SK-N-SH (cell line): ENCODE results near the gene PKNOX1. TPM values are rescaled to one million over a fixed set of nuclear protein-coding genes. Genes with fewer than 3 reads are reported as not detected.
"Not testable (repeated sequence)": the region's sequence is repeated elsewhere in the genome, so short reads cannot be mapped to it uniquely, and the experiment has no call there.

Source experiments
- CTCF ChIA-PET: fragments of 300-600, 350-600 bp; formaldehyde crosslinking; extraction: SDS; loops from one replicate; lab custom pipeline; 2021; lab: Yijun Ruan, JAX
- POLR2A ChIA-PET: fragments of 350-600 bp; sonication (Branson Sonifier 250); formaldehyde crosslinking; extraction: SDS; loops from one replicate; lab custom pipeline; 2020; ENCODE audit warnings: antibody characterized with exemption, inconsistent platforms; lab: Yijun Ruan, JAX
- DNase-seq: peaks from one replicate; pipeline ENCODE4 v3.0.0; 2012
- H2AFZ ChIP-seq: fragments of 200-600 bp; sonication (generic); 2 replicates; pipeline ENCODE4 v1.8.1; 2016; ENCODE audit warnings: antibody characterized with exemption, mild to moderate bottlenecking, low read depth
- H3F3A ChIP-seq: fragments of 200-600 bp; sonication (generic); replicated peaks from 2 replicates; pipeline ENCODE3; 2016; ENCODE audit warnings: antibody characterized with exemption, mild to moderate bottlenecking; ENCODE audit not compliant: insufficient read depth
- H3K27ac ChIP-seq, 2 experiments: fragments of 200-500 bp in 1 of 2; fragments of 200-600 bp in 1 of 2; sonication (Bioruptor generic) in 1 of 2; sonication (generic), shearing (Covaris generic) in 1 of 2; 2 replicates each; pipeline versions ENCODE4 v1.5.1 to v1.6.1; 2014 to 2016; ENCODE audit warnings: low read depth in 2 of 2, inconsistent platforms in 1 of 2, low read length in 1 of 2, mild to moderate bottlenecking in 1 of 2, mixed read lengths in 1 of 2
- H3K27me3 ChIP-seq: fragments of 200-600 bp; sonication (generic), shearing (Covaris generic); 2 replicates; pipeline ENCODE4 v1.6.1; 2016; ENCODE audit warnings: mixed run types; ENCODE audit not compliant: insufficient read depth
- H3K36me3 ChIP-seq, 2 experiments: fragments of 200-500 bp in 1 of 2; fragments of 200-600 bp in 1 of 2; sonication (Bioruptor generic) in 1 of 2; sonication (generic) in 1 of 2; replicated peaks in 1 of 2; 2 replicates each; pipeline versions ENCODE3 to v1.5.1; 2014 to 2016; ENCODE audit warnings: low read length in 1 of 2, mild to moderate bottlenecking in 1 of 2; ENCODE audit not compliant: insufficient read depth in 2 of 2, control insufficient read depth in 1 of 2
- H3K4me1 ChIP-seq, 2 experiments: fragments of 200-500 bp in 1 of 2; fragments of 200-600 bp in 1 of 2; sonication (Bioruptor generic) in 1 of 2; sonication (generic), shearing (Covaris generic) in 1 of 2; 2 replicates each; pipeline versions ENCODE4 v1.5.1 to v1.6.1; 2014 to 2016; ENCODE audit warnings: low read depth in 1 of 2, low read length in 1 of 2, mixed run types in 1 of 2; ENCODE audit not compliant: insufficient read depth in 2 of 2, control insufficient read depth in 1 of 2
- H3K4me2 ChIP-seq: fragments of 200-600 bp; sonication (generic), shearing (Covaris generic); 2 replicates; pipeline ENCODE4 v1.6.1; 2017; ENCODE audit warnings: mixed run types
- H3K4me3 ChIP-seq, 2 experiments: fragments of 200-500 bp in 1 of 2; fragments of 200-600 bp in 1 of 2; sonication (Bioruptor generic) in 1 of 2; sonication (generic), shearing (Covaris generic) in 1 of 2; 2 replicates each; pipeline versions ENCODE4 v1.5.1 to v1.8.1; 2014 to 2016; ENCODE audit warnings: low read depth in 2 of 2, inconsistent platforms in 1 of 2, low read length in 1 of 2, mild to moderate bottlenecking in 1 of 2, mixed read lengths in 1 of 2, moderate library complexity in 1 of 2
- H3K79me2 ChIP-seq: fragments of 200-600 bp; sonication (generic); 2 replicates; pipeline ENCODE4 v1.8.1; 2017; ENCODE audit warnings: mild to moderate bottlenecking; ENCODE audit not compliant: insufficient read depth
- H3K9ac ChIP-seq: fragments of 200-600 bp; sonication (generic); 2 replicates; pipeline ENCODE4 v1.6.1; 2017; ENCODE audit warnings: mixed run types
- H3K9me2 ChIP-seq: fragments of 200-600 bp; sonication (generic); 2 replicates; pipeline ENCODE4 v1.6.1; 2017; ENCODE audit warnings: mixed run types
- H3K9me3 ChIP-seq: fragments of 200-600 bp; sonication (generic); 2 replicates; pipeline ENCODE4 v1.6.1; 2017; ENCODE audit warnings: mixed run types, mild to moderate bottlenecking, moderate library complexity
- H4K20me1 ChIP-seq: fragments of 200-600 bp; sonication (generic); 2 replicates; pipeline ENCODE4 v1.6.1; 2017; ENCODE audit warnings: mild to moderate bottlenecking, mixed run types; ENCODE audit not compliant: insufficient read depth
- CHD2 ChIP-seq: fragments of 150-350 bp; IDR thresholded peaks from 2 replicates; pipeline ENCODE4 v1.6.1; 2018; ENCODE audit warnings: low read length; ENCODE audit not compliant: partially characterized antibody
- ELF1 ChIP-seq: IDR thresholded peaks from 2 replicates; pipeline ENCODE4 v1.4.0; 2012
- EP300 ChIP-seq, 2 experiments: IDR thresholded peaks; 2 replicates each; pipeline versions ENCODE4 v1.4.0 to v1.6.1; 2012; ENCODE audit warnings: borderline replicate concordance in 1 of 2, low read depth in 1 of 2, low read length in 1 of 2
- FOSL2 ChIP-seq: IDR thresholded peaks from 2 replicates; pipeline ENCODE4 v1.4.0; 2012; ENCODE audit warnings: low read depth, mild to moderate bottlenecking, moderate library complexity, borderline replicate concordance
- FOXJ3 ChIP-seq: sonication (generic); formaldehyde crosslinking; IDR thresholded peaks from 2 replicates; pipeline ENCODE4 v1.5.1; 2020; ENCODE audit warnings: mild to moderate bottlenecking, missing genetic modification reagents
- JUND ChIP-seq: IDR thresholded peaks from 2 replicates; pipeline ENCODE4 v1.4.0; 2012
- MEF2A ChIP-seq: IDR thresholded peaks from 2 replicates; pipeline ENCODE4 v1.4.0; 2012; ENCODE audit warnings: low read depth, borderline replicate concordance
- NFIC ChIP-seq: IDR thresholded peaks from 2 replicates; pipeline ENCODE4 v1.4.0; 2012; ENCODE audit warnings: borderline replicate concordance
- NRF1 ChIP-seq: IDR thresholded peaks from 2 replicates; pipeline ENCODE4 v1.6.1; 2012; ENCODE audit warnings: low read depth, mild to moderate bottlenecking, low read length
- POLR2AphosphoS5 ChIP-seq: IDR thresholded peaks from 2 replicates; pipeline ENCODE4 v1.6.1; 2012; ENCODE audit warnings: low read depth, low read length
- RCOR1 ChIP-seq: fragments of 150-350 bp; IDR thresholded peaks from 2 replicates; pipeline ENCODE4 v1.6.1; 2017; ENCODE audit warnings: antibody characterized with exemption, low read length
- RFX5 ChIP-seq: IDR thresholded peaks from 2 replicates; pipeline ENCODE4 v1.6.1; 2012; ENCODE audit warnings: mild to moderate bottlenecking, improper control_type of control experiment, low read length
- SIN3A ChIP-seq: IDR thresholded peaks from 2 replicates; pipeline ENCODE4 v1.6.1; 2012; ENCODE audit warnings: low read depth, mild to moderate bottlenecking, low read length, moderate library complexity, borderline replicate concordance
- YY1 ChIP-seq: IDR thresholded peaks from 2 replicates; pipeline ENCODE4 v1.4.0; 2012; ENCODE audit warnings: low read depth, mild to moderate bottlenecking
- WGBS: methylation state at CpG from one replicate; pipeline ENCODE4 v1.1.6; 2017; ENCODE audit warnings: low lambda C conversion rate; 5-methylcytosine and 5-hydroxymethylcytosine counted together
- polyA plus RNA-seq, 3 experiments: library from polyadenylated mRNA; depleted of rRNA; stranded (reverse); fragments of >200 nt; gene quantifications; 2 replicates each; pipeline ENCODE4 v1.2.3, GENCODE V29; 2012
- TF ChIP-seq, protein P1 (sequence below): fragments of 200-600 bp; sonication (generic); IDR thresholded peaks from 2 replicates; pipeline ENCODE4 v1.6.1; 2017; ENCODE audit warnings: antibody characterized with exemption, mild to moderate bottlenecking, moderate library complexity
- TF ChIP-seq, protein P2 (sequence below): IDR thresholded peaks from 2 replicates; pipeline ENCODE4 v1.4.0; 2012; ENCODE audit warnings: low read depth, borderline replicate concordance
- TF ChIP-seq, protein P3 (sequence below): IDR thresholded peaks from 2 replicates; pipeline ENCODE4 v1.6.1; 2012; ENCODE audit warnings: mild to moderate bottlenecking, low read depth, low read length, moderate library complexity
- TF ChIP-seq, protein P4 (sequence below): IDR thresholded peaks from 2 replicates; pipeline ENCODE4; 2012

Gene PKNOX1
- polyA plus RNA-seq, 1 of the 3 experiments (the other 2 are of a cell fraction), result 21.7 TPM

DNA sequence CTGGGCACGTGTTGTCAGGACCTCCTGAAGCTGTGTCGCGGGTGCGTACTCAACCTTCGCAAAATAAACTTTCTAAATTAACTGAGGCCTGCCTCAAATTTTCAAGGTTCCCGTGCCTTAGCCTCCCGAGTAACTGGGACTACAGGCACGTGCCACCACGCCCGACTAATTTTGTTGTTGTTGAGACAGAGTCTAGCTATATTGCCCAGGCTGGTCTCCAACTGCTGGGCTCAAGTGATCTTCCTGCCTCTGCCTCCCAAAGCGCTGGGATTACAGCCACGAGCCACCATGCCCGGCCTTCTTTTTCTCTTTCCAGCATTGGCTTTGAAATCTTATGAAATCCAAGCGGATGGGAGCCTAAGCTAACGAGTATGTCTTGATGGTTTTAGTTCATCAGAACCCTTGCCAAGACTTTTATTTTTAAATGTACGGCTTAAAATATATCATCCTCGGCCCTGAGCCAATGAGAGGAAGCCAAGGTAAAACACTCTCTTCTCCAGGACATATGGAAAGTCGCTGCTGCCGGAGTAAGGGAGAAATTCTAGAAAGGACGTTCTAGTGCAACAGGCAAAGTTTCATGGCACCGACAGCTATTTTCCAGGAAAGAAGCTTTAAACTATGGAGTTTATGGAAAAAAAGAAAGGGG lies 36.3 kb upstream of the PKNOX1 start:
- DNase-seq, result no peak
- H3K9ac ChIP-seq, result no peak overlapping the region
- H3K4me1 ChIP-seq, result peaks cover 0 to 6% of the 10 kb centered on the region in 2 experiments; a peak in 1 of 4 replicates
- H3K4me3 ChIP-seq, result no peak overlapping the region
- POLR2A ChIA-PET, result no interaction called here
- peaks cover 10% of the 10 kb centered on the region for H3F3A ChIP-seq
- H3K27ac ChIP-seq, result no peak overlapping the region
- H3K36me3 ChIP-seq, result no peaks in the 10 kb centered on the region
- no peak overlapping the region for H2AFZ ChIP-seq
- H4K20me1 ChIP-seq, result no peaks in the 10 kb centered on the region
- no peaks in the 10 kb centered on the region for H3K9me3 ChIP-seq
- no peaks in the 10 kb centered on the region for H3K79me2 ChIP-seq
- H3K27me3 ChIP-seq, result no peaks in the 10 kb centered on the region
- TF ChIP-seq JUND (no peak), RCOR1 (no peak), FOSL2 (no peak), RFX5 (no peak), CHD2 (no peak), POLR2AphosphoS5 (no peak), SIN3A (no peak), NFIC (no peak), FOXJ3 (CRISPR knock-in tag) (no peak), EP300 (IDR thresholded peaks at IDR 0.05; ENCODE audit: borderline replicate concordance in 1 of 2, low read depth in 1 of 2, low read length in 1 of 2) (no peak), ELF1 (no peak), NRF1 (no peak), YY1 (no peak), MEF2A (no peak)
- TF ChIP-seq, protein P1, sequence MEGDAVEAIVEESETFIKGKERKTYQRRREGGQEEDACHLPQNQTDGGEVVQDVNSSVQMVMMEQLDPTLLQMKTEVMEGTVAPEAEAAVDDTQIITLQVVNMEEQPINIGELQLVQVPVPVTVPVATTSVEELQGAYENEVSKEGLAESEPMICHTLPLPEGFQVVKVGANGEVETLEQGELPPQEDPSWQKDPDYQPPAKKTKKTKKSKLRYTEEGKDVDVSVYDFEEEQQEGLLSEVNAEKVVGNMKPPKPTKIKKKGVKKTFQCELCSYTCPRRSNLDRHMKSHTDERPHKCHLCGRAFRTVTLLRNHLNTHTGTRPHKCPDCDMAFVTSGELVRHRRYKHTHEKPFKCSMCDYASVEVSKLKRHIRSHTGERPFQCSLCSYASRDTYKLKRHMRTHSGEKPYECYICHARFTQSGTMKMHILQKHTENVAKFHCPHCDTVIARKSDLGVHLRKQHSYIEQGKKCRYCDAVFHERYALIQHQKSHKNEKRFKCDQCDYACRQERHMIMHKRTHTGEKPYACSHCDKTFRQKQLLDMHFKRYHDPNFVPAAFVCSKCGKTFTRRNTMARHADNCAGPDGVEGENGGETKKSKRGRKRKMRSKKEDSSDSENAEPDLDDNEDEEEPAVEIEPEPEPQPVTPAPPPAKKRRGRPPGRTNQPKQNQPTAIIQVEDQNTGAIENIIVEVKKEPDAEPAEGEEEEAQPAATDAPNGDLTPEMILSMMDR, result no peak
- TF ChIP-seq, protein P2, sequence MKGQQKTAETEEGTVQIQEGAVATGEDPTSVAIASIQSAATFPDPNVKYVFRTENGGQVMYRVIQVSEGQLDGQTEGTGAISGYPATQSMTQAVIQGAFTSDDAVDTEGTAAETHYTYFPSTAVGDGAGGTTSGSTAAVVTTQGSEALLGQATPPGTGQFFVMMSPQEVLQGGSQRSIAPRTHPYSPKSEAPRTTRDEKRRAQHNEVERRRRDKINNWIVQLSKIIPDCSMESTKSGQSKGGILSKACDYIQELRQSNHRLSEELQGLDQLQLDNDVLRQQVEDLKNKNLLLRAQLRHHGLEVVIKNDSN, result no peak
- TF ChIP-seq, protein P3, sequence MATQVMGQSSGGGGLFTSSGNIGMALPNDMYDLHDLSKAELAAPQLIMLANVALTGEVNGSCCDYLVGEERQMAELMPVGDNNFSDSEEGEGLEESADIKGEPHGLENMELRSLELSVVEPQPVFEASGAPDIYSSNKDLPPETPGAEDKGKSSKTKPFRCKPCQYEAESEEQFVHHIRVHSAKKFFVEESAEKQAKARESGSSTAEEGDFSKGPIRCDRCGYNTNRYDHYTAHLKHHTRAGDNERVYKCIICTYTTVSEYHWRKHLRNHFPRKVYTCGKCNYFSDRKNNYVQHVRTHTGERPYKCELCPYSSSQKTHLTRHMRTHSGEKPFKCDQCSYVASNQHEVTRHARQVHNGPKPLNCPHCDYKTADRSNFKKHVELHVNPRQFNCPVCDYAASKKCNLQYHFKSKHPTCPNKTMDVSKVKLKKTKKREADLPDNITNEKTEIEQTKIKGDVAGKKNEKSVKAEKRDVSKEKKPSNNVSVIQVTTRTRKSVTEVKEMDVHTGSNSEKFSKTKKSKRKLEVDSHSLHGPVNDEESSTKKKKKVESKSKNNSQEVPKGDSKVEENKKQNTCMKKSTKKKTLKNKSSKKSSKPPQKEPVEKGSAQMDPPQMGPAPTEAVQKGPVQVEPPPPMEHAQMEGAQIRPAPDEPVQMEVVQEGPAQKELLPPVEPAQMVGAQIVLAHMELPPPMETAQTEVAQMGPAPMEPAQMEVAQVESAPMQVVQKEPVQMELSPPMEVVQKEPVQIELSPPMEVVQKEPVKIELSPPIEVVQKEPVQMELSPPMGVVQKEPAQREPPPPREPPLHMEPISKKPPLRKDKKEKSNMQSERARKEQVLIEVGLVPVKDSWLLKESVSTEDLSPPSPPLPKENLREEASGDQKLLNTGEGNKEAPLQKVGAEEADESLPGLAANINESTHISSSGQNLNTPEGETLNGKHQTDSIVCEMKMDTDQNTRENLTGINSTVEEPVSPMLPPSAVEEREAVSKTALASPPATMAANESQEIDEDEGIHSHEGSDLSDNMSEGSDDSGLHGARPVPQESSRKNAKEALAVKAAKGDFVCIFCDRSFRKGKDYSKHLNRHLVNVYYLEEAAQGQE, result no peak
- TF ChIP-seq, protein P4, sequence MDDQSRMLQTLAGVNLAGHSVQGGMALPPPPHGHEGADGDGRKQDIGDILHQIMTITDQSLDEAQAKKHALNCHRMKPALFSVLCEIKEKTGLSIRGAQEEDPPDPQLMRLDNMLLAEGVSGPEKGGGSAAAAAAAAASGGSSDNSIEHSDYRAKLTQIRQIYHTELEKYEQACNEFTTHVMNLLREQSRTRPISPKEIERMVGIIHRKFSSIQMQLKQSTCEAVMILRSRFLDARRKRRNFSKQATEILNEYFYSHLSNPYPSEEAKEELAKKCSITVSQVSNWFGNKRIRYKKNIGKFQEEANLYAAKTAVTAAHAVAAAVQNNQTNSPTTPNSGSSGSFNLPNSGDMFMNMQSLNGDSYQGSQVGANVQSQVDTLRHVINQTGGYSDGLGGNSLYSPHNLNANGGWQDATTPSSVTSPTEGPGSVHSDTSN, result no peak
- no peak overlapping the region for H3K4me2 ChIP-seq
- no peaks in the 10 kb centered on the region for H3K9me2 ChIP-seq
- 91% methylated on average over 21 of the region's 21 CpGs for WGBS
- CTCF ChIA-PET, result no interaction called here

DNA sequence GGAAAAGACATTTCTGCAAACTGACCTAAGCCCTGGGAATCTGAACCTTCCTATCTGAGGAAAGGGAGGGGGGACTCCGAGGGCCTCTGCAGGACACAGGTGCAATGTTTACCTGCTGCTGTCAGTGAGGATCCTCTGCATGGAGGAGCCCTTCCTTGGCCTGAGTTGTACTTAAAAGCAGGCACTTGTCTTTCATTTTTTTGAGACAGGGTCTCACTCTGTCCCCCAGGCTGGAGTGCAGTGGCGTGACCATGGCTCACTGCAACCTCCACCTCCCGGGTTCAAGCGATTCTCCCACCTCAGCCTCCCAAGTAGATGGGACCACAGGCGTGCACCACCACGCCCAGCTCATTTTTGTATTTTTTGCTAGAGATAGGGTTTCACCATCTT lies 35.8 kb upstream of the PKNOX1 start:
- H2AFZ ChIP-seq, H4K20me1 ChIP-seq, H3K9ac ChIP-seq, POLR2A ChIA-PET, H3K27ac ChIP-seq, CTCF ChIA-PET, H3K4me3 ChIP-seq, H3K9me2 ChIP-seq, H3K4me1 ChIP-seq, H3K9me3 ChIP-seq, DNase-seq, H3K27me3 ChIP-seq, H3K4me2 ChIP-seq, H3K36me3 ChIP-seq, H3K79me2 ChIP-seq: not testable (repeated sequence)
- 89% methylated on average over 6 of the region's 6 CpGs for WGBS
- H3F3A ChIP-seq, result peaks cover 10% of the 10 kb centered on the region
